NCI-H2081 treated with DMSO at 0.1 percent for 48 hours (cell line): ENCODE data around the gene VANGL2.
A peak's percentile ranks its signal among the peaks of the same experiment; 100 is the strongest.
"Not testable (repeated sequence)": the region's sequence is repeated elsewhere in the genome, so short reads cannot be mapped to it uniquely, and the experiment has no call there.

Experiments used
- DNase-seq: peaks from one replicate; lab custom pipeline; 2025; lab: John Stamatoyannopoulos, UW

Gene VANGL2

DNA sequence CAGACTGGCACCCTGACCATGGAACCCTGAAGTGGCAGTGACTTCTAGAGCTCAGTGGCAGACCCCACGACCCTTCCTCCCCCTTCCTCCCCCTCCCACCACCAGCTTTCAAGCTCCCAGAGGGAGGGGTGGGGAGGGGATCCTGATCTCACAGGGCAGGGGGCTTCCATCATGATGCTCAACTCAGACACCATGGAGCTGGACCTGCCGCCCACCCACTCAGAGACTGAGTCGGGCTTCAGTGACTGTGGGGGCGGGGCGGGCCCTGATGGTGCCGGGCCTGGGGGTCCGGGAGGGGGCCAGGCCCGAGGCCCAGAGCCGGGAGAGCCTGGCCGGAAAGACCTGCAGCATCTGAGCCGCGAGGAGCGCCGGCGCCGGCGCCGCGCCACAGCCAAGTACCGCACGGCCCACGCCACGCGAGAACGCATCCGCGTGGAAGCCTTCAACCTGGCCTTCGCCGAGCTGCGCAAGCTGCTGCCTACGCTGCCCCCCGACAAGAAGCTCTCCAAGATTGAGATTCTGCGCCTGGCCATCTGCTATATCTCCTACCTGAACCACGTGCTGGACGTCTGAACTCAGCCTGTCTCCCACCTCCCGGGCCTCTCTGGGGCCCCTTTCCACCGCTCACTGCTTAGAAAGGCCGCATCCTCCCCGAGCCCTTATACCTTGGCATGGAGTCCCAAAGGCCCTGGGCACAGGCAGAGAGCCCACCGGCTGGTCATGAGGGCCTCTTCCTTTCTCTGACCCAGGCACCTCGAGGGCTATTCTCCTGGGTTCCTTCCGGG is 29.6 kb upstream of the VANGL2 start:
- DNase-seq: no peak

DNA sequence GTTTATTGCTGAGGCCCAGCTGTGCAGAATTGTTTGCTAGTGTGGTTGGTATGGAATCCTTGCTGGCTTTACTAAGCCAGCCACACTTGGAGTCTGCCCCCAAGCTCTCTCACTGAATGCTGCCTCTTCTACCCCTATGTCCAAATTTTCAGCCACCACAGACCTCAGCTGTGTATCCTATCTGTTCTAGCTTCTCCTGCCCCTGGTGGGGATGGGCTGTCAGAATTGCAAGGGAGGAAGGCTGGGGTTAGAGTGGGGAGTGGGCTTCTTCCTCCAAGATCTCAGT is 29.1 kb upstream of the VANGL2 start:
- DNase-seq: no peak

DNA sequence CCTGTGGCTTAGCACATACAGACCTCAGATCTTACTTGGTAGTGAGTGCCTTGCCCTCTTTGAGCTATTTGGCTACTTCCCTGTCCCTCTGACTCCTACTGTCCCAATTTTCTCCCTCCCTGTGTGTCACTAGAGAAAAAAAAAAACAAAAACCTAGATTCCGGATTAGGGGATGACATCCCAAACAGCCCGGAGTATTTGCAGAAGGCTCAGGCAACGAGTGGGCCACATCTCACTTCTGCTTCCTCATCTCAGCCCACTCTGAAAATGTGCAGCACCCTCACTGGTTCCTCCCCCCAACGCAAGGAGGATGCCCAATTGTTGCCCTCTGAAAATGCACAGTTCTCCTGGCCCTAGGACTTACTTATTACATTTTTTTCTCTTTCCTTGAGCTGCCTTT is 28.6 kb upstream of the VANGL2 start:
- DNase-seq: no peak

DNA sequence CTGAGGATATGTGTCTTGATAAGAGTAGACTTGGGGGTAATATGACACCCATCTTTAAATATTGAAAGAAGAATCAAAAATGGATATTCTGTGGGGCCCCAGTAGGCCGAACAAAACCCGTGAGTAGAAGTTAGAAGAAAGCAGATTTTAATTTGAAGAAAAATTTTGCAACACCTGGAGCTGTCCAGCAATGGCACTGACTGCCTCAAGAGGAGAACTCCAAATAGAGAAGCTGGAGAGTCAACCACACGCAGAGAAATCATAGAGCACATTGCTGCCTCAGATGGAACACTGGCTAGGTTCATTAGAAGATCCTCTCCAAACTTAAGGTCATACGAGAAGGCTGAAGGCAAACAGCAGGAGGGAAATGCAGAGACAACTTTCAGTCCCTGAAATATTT is 26.7 kb upstream of the VANGL2 start:
- DNase-seq: no peak

DNA sequence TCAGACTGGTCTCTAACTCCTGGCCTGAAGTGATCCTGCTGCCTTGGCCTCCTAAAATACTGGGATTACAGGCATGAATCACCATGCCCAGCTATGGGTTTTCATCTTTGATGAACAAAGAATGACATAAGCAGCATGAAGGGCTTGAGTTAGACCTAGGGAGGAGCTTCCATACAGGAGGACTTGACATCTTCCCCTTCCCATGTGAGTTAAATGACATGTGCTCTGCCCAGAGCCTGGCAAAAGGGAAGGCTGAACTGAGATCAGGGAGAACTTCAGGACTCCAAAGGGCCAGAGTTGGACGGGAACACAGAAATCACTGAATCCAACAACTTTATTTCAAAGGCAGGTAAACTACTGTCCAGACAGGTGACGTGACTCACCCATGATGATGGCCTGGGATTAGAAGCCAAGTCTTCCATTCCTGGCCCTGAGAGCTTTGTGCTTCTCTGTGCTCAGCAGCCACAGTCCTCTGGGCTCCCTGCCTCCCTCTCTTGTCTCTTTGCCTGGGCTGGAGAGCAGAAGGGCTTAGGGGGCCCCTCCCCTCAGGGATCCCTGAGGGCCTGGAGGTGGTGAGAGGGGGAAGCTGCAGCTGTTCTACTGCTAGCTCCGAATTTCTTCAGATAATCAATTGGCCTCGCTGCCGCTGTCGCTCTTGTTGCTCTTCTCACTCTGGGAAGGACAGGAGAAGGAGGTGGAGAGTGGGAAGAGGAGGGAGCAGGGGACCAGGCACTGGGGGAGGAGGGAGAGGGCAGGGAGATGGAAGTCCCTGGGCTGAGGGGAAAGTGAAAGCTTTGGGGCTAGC is 25.9 kb upstream of the VANGL2 start:
- DNase-seq: no peak

DNA sequence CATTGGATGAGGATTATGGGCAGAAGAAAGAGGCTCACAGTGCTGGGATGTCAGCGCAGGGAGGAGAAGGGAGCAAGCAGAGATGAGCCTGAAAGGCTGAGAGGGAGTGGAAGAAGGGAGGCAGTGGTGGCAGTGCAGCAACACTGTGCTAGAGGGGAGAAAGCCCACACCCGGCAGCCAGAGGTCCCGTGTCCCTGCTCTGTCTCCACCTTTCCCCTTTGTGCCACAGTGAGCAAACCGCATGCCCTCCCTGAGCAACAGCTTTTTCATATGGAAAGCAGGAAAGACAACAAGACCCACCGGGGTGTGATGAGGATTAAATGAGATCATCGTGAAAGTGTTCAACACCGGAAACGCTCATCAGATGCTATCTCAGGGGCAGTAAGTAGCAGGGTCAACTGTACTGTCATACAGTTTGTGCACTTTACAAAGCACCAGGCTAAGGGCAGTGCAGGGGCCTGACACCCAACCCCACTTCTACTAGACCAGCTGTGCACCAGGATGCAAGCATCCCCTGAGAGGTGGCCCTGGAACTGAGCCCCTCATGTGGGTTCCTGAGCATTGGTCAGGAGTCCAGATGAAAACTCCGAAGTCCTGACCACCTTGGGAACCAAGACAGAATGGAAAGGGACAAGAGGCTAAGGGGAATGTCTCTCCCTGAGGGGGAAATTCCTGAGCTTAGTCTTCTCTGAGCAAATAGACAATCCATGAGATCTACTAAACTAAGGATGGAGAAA is 24.4 kb upstream of the VANGL2 start:
- DNase-seq: no peak

DNA sequence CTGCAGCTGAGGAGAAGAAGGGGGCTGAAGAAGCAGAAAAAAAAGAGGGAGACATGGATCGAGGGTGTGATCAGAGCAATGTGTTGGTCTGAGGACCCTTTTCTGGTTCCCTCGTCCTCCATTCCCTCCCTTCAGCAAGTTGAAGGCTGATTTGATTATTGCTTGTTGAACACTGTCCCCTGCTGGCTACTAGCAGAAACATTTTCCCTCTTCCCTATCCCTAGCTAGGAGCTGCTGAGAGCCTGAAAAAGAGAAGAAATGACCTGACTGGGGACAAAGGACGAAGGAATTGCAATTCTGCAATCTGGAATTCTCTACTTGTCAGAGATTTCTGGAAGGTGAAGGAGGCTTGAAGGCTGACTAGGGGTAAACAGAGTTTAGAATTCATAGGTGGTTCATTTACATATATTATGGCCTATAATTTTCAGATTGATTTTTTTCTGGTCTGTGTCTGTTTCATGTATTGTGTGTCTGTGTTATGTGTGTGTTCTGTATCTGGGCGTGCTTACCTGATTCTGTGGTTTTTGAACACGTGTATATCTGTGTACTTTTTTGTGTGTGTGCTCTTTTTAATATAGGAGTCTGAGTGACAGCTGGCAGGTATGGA is 23.7 kb upstream of the VANGL2 start:
- peak; percentile 43 for DNase-seq

DNA sequence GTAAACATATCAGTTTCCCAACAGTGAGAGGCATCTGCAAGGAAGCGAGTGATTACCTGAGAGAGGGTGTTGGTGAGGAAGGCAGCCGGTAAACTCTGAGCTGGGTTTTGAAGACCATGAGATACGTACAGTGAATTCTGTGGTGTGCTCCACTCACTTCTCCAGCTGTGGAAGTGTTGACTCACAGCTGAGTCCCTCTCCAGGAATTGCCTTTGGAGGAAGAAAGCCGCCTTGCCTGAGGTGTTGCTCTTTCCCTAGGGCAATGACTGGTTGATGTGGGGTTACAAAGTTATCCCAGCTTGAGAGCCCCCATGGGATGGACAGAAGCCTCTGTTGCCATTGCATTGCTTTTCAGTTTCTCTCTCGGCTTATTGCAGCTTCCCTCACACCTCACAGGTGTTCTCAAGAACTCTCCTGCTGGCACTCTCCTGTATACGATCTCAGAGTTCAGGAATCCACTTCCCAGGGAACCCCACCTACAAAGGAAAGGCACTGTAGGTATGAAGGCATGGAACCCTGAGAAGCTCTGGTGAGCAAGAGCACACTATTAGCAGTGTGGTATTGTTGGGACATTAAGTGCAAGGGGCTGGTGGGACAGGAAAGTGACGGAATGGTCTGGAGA is 22.7 kb upstream of the VANGL2 start:
- no peak for DNase-seq

DNA sequence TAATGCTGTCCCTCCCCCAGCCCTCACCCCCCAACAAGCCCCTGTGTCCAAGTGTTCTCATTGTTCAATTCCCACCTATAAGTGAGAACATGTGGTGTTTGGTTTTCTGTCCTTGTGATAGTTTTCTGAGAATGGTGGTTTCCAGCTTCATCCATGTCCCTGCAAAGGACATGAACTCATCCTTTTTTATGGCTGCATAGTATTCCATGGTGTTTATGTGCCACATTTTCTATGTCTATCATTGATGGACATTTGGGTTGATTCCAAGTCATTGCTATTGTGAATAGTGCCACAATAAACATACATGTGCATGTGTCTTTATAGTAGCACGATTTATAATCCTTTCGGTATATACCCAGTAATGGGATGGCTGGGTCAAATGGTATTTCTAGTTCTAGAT is 15.6 kb upstream of the VANGL2 start:
- not testable (repeated sequence) for DNase-seq

DNA sequence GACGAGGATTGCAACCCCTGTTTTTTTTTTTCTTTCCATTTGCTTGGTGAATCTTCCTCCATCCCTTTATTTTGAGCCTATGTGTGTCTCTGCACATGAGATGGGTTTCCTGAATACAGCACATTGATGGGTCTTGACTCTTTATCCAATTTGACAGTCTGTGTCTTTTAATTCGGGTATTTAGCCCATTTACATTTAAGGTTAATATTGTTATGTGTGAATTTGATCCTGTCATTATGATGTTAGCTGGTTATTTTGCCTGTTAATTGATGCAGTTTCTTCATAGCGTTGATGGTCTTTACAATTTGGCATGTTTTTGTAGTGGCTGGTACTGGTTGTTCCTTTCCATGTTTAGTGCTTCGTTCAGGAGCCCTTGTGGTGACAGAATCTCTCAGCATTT is 12.0 kb upstream of the VANGL2 start:
- not testable (repeated sequence) for DNase-seq

DNA sequence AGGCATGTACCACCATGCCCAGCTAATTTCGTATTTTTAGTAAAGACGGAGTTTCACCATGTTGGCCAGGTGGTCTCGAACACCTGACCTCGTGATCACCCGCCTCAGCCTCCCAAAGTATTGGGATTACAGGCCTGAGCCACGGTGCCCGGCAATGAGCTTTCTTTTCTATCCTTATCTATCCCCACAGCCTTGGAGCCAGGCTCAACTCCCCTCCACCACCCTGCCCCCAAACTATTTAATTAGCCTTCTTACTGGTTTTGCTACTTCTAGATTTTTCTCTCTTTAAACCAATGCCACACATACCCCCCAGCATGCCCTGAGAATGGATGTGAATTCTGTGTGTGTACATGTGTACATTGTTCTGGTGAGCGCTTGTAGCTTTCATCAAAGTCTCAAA is 5.7 kb upstream of the VANGL2 start:
- DNase-seq: no peak

DNA sequence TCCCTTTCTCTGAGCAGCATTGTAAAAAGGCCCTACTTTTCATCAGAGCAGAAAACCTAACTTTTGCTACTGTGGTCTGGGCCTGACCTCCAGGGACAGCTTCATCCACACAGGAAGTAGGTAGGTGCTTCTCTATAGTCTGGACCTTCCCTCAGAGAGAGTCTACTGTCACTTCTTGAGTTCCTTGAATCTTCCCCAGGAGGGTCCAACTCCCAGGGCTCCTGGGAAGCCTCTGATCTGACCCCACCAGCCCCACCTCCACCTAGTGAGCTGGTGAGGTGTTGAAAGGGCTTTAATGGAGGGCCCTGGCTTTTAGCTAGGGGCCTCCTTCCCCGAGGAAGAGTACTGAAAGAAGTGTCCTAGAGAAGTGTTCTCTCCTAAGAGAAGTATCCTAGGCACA is 2.7 kb upstream of the VANGL2 start:
- no peak for DNase-seq

DNA sequence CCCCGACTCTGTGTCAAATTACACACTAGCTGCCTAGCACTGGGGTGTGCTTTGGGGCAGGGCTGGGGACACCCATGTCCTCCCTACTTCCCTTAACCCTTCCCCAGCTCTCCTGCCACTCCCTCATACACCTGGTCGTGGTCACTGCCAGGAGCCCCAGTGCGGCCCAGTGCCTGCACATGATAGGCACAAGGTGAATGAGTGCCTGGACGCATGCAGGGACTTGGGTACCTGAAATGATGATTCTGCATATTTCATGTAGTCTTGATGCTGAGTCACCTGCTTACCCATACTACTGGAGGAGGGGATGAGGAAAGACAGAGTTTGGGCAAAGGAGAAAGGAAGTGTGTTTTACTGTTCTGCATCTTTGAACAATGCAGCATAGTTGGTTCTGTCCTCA is 1.5 kb upstream of the VANGL2 start:
- no peak for DNase-seq

DNA sequence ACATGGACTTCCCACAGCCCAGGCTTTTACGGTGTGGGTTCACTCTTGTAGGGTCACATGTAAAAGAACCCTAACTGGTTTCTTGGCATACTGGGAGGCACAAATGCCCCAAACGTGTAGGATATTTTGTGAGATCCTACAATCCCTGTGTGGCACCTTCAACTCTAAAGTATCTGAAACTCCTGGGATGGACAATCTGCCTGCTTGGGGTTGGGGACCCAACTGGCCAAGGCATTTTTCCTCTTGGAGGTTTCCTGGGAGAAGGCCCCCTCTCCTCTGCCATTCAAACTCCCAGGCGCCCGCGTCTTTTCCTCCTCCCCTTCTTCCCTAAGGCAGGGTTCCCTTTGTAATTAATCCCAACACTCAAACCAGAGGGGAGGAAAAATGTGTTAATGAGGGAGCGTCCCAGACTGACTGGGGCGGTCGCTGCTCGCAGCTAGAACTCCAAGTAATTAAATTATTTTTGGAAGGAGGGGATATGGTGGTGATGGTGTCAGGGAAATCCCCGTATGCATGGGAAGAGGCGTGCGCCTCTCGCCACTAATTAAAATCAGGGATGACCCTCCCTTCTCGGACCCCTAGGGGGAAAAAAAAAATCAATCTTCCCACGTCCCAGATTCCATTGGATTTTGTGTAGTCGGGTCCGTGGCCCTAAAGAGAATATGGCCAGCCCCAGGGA is 681 bp upstream of the VANGL2 start:
- DNase-seq: no peak

DNA sequence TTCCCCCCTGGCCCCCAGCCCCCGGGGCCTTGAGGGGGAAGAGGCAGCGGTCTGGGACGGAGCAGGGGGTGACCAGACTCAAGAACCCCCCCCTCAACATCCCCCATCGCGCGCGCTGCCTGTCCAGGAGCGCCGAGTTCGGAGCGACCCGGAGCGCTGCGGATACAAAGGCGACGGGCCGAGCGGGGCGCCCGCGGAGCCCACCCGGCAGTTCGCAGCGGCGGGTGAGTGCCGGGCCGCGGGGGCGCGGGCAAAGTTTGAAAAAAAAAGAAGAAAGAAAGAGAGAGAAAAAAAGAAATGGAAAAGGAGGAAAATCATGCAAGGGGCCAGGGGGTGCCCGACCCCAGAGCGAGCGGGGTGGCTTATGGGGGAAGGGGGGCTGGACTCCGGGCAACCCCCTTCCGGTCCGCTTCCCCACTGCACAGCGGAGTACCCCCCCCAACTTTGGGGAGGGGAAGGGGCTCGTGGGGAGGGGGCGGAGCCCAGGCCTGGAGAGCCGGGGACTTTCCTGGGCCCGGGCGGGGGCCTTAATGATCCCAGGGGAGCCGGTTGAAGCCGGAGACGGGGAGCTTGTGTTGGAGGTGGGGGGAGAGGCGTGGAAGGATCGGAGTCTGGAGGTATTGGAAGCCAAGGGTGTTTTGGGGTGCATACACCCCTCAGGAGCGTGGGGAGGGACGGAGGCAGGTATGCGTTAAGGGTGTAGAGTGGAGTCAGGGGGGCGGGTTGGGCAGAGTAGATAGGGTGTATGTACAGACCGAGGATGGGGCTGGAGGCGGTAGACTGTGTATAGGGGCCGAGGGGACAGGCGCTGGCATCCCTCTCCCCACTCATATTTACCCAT is 502 bp downstream of the VANGL2 start:
- no peak for DNase-seq

DNA sequence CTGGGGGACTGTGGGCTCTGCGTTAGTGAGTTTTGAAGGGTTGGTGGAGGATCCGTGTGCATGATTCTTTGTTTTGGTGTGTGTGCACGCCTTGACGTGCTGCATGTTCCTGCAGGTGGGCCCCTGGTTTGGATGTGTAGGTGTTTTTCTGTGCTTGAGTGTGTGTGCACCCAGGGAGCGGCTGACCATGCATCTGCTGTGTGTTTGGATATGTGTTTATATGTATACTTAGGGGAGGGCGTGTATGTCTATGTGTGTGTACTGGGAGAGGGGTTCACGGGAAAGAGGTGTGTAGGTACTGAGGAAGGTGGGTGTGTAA is 1.1 kb downstream of the VANGL2 start:
- DNase-seq: no peak

DNA sequence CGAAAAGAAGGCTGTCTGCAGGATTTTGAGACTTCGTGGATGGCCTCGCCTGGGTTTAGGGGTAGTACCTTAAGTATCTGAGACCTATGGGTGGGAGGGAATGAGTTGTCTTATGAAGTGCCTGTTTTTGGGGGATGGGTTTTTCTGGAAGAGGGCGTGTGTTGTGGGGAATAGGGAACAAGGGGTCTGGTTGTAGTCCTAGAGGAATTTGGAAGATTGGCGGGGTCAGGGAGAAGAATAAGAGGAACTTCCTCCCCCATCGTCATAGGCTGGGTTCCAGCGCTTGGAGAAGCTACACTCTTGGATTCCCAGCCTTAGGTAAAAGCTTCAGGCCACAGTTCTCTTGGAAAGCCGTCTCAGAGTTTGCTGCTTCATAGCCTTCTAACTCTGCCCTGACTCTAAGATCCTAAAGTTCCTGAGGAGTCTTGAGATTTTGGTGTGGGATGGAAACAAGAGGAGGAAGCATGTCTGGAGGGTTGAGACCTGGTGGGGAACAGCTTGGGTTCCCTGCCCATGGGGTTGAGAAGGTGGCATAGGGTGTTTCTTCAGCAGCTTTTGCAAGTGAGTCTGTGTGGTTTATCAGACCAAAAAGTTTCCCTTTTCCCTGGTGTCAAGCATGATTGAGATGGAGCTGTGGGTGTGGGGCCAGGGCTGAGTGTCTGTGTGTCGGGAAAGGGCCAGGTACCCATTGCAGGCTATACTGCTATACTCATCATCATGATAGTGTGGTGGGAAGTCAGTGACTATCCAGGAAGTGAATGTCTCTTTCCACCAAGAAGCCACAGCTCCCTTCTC is 1.8 kb downstream of the VANGL2 start:
- DNase-seq: no peak

DNA sequence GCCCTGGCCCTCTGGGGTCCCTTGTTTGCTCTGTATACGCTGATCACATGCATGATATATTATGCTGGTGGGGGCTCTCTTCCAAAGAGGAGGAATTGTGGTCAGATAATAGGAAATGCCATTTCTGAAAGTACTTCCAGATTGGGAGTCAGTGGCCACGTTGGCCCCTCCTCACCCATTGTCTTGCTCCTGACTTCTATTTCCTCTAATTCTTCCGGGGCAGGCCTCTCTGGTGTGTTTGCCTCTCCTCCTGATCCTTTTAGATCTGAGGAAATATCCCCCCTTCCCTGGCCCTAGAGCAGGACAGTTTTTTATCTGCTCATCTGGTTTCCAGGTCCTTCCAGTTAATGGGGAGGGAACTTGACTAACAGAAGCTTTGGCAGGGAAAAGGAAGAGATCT is 2.9 kb downstream of the VANGL2 start:
- DNase-seq: no peak

DNA sequence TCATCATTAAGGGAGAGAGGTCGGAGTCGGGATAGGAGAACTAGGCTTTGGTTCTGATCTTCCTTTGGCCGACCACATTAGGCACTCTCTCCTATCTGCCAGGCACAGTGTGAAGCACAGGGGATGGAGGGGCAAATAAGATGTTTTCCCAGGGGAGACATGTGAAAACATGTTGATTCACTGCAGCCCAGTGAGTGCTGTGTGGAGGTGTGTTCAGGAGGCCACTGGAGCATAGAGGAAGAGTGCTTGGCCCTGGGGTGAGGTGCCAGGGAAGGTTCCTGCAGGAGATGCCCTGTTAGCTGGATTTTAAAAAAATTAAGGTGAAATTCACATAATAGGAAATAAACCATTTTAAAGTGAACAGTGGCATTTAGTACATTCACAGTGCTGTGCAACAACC is 3.7 kb downstream of the VANGL2 start:
- no peak for DNase-seq

DNA sequence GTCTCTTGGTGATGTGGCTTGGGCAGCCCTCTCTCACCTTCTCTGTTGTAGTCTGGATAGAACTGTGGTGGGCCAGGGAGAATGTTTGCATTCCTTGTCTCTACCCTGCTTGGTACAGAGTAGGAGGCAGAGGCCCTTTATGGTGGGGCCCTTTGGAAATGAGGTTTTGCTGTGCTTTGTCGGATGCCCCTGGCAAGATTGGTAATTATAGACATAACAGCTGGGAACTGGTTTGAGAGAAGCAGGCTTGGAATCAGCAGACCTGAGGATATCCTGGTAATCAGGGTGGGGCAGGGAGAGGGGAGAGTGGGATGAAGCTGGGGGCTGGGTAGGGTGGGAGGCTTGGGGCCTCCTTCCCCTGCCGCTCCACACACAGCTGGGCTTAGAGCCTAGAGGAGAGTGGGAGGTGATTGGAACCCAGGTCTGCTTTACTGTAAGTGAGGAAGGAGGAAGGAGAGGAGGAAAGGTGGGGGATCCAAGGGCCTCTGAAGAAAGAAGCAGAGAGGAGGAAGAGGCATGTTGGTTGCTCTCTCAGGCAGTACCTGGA is 5.0 kb downstream of the VANGL2 start:
- no peak for DNase-seq
